Measurements from ENCODE around the gene PDE4D. TPM values are rescaled to one million over a fixed set of nuclear protein-coding genes. Genes with fewer than 3 reads are reported as not detected.

The PDE4D gene
- total RNA-seq, 1 donor from 2014 or later, result 81.0 TPM

GRCh38 chr5:59198365-59198764, 695.2 kb downstream of the PDE4D start:
- intact Hi-C loops (cut with micrococcal nuclease), result no loop called here

- intact Hi-C loops (cut with micrococcal nuclease), result no loop called here
Measured at GRCh38 chr5:59197911-59198310, 695.6 kb downstream of the PDE4D start.

- intact Hi-C loops (cut with micrococcal nuclease), result no loop called here
Measured at GRCh38 chr5:59193616-59194319, 699.8 kb downstream of the PDE4D start.

GRCh38 chr5:59190746-59191145, 702.8 kb downstream of the PDE4D start:
- intact Hi-C loops (cut with micrococcal nuclease), result no loop called here

GRCh38 chr5:59189472-59190244, 703.9 kb downstream of the PDE4D start:
- intact Hi-C loops (cut with micrococcal nuclease), result loop anchor here (2.0 to 5.0 kb wide), 3 partner anchors 307 to 535 kb away; no protein-coding TSS in a partner anchor

- intact Hi-C loops (cut with micrococcal nuclease), result loop anchor here (1.0 to 5.0 kb wide), 8 partner anchors 179 to 612 kb away; no protein-coding TSS in a partner anchor
Measured at GRCh38 chr5:59188419-59189225, 704.9 kb downstream of the PDE4D start.

GRCh38 chr5:59187857-59188256, 705.7 kb downstream of the PDE4D start:
- intact Hi-C loops (cut with micrococcal nuclease), result loop anchor here (1.0 to 5.0 kb wide), 8 partner anchors 179 to 612 kb away; no protein-coding TSS in a partner anchor

GRCh38 chr5:59186623-59187022, 706.9 kb downstream of the PDE4D start:
- intact Hi-C loops (cut with micrococcal nuclease), result loop anchor here (5.0 kb wide), 1 partner anchor 314 kb away; no protein-coding TSS in a partner anchor

GRCh38 chr5:59185757-59186385, 707.7 kb downstream of the PDE4D start:
- intact Hi-C loops (cut with micrococcal nuclease), result loop anchor here (5.0 kb wide), 1 partner anchor 314 kb away; no protein-coding TSS in a partner anchor

- intact Hi-C loops (cut with micrococcal nuclease), result loop anchor here (5.0 kb wide), 1 partner anchor 312 kb away; no protein-coding TSS in a partner anchor
Measured at GRCh38 chr5:59184769-59185168, 708.8 kb downstream of the PDE4D start.

GRCh38 chr5:59182760-59183159, 710.8 kb downstream of the PDE4D start:
- intact Hi-C loops (cut with micrococcal nuclease), result no loop called here

- intact Hi-C loops (cut with micrococcal nuclease), result no loop called here
Measured at GRCh38 chr5:59180515-59180914, 713.0 kb downstream of the PDE4D start.

GRCh38 chr5:59179704-59180103, 713.8 kb downstream of the PDE4D start:
- intact Hi-C loops (cut with micrococcal nuclease), result no loop called here

GRCh38 chr5:59178482-59178881, 715.0 kb downstream of the PDE4D start:
- intact Hi-C loops (cut with micrococcal nuclease), result no loop called here

- intact Hi-C loops (cut with micrococcal nuclease), result no loop called here
Measured at GRCh38 chr5:59178071-59178470, 715.5 kb downstream of the PDE4D start.

- intact Hi-C loops (cut with micrococcal nuclease), result no loop called here
Measured at GRCh38 chr5:59177644-59178043, 715.9 kb downstream of the PDE4D start.

- intact Hi-C loops (cut with micrococcal nuclease), result loop anchor here (1.0 to 5.0 kb wide), 9 partner anchors 19 to 302 kb away; no protein-coding TSS in a partner anchor
Measured at GRCh38 chr5:59174248-59174844, 719.2 kb downstream of the PDE4D start.

- intact Hi-C loops (cut with micrococcal nuclease), result loop anchor here (5.0 kb wide), 2 partner anchors 191 to 301 kb away; no protein-coding TSS in a partner anchor
Measured at GRCh38 chr5:59173578-59173977, 719.9 kb downstream of the PDE4D start.

GRCh38 chr5:59171131-59171530, 722.4 kb downstream of the PDE4D start:
- intact Hi-C loops (cut with micrococcal nuclease), result loop anchor here (5.0 kb wide), 2 partner anchors 189 to 299 kb away; no protein-coding TSS in a partner anchor

GRCh38 chr5:59169768-59170150, 723.8 kb downstream of the PDE4D start:
- intact Hi-C loops (cut with micrococcal nuclease), result loop anchor here (5.0 kb wide), 2 partner anchors 187 to 297 kb away; no protein-coding TSS in a partner anchor
